NCI-H2171 (cell line): ENCODE data around the gene TAF12.
"Not testable (repeated sequence)": the region's sequence is repeated elsewhere in the genome, so short reads cannot be mapped to it uniquely, and the experiment has no call there.

Experiments used
- DNase-seq: peaks from one replicate; lab custom pipeline; 2025; lab: John Stamatoyannopoulos, UW

Gene TAF12, protein sequence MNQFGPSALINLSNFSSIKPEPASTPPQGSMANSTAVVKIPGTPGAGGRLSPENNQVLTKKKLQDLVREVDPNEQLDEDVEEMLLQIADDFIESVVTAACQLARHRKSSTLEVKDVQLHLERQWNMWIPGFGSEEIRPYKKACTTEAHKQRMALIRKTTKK

DNA sequence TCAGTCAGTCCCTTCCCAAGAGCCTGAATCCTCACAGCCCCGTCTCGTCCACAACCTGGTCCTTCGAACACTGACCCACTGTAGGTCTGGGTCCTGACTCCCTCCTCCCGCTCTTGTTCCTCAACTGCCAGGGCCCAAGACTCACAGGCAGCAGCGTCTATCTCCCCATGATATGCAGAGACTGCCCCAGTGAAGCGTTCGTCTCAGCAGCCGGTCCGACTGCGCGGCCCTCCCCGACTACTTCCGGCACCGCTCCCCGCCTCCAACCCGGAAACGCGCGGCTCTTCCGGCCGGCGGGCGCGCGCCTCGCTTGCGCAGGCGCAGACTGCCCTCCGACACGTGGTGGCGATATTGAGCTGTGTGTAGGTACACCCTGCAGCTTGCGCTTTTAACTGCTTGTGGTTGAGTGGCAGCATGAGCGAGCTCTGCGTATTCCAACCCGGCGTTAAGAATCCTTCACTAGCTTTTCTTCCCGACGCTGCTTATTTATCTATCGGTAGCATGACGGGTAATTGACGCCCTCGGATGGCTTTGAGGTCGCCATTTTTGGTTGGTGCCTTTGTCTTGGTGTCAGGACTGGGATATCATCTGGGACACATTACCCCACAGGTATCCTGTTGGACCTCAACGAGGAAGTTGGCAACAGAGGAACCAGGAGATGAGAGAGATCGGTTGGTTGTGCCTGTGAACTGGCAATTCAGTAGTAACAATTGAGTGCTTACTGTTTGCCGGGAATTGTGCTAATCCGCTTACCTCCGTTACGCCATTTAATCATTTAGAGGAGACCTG is at the start of gene TAF12:
Gene TAF12, minus strand, starts transcription at position 221 of the 789 bp plus-strand sequence. CDS start 20,986 bp downstream, outside the sequence.
- DNase-seq: peak; percentile 92

DNA sequence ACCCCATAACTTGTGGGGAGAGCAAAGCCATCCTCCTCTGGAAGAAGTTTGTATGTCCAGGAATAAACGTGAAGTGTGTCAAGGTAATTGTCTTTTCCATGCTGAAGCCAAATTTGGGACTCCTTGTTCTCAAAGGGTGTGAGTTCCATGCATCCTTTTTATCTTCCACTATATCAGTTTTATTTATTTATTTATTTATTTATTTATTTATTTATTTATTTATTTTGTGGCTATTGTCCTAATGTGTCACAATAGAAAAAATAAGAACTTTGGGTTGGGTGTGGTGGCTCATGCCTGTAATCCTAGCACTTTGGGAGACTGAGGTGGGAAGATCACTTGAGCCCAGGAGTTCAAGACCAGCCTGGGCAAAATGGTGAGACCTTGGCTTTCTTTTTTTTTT is 48.8 kb upstream of the TAF12 start:
- not testable (repeated sequence) for DNase-seq

DNA sequence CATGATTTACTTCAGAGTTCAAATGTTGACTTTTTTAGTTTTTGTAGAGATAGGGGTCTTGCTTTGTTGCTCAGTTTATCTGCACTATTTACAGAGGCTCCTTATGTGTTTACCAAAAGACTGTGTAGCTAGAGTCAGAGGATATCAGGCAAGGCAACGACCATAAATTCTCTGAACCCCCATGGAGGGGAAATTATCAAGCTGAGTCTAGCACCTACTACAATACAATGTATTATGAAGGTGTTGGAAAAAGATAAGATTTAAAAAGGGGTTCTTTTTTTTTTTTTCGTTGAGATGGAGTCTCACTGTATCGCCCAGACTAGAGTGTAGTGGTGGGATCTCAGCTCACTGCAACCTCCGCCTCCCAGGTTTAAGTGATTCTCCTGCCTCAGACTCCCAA is 42.1 kb upstream of the TAF12 start:
- DNase-seq: no peak

DNA sequence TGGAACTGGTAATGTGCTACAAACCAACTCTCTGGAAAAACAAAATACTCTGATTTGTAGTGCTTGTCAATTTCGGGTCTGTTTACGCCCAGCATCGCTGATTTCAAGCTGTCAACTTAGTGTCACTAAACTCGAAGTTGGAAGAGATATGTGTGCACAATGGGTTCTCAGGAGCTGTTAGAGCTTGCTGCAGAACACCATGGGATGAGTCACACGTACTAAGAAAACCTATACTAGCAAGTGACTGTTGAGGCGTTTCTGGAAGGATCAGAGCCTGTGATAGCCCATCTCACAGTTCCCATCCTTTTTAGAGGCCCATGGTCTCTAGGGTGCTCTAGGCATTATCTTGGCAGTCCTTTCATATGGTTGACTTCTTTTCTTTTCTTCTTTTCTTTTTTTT is 40.0 kb upstream of the TAF12 start:
- no peak for DNase-seq

DNA sequence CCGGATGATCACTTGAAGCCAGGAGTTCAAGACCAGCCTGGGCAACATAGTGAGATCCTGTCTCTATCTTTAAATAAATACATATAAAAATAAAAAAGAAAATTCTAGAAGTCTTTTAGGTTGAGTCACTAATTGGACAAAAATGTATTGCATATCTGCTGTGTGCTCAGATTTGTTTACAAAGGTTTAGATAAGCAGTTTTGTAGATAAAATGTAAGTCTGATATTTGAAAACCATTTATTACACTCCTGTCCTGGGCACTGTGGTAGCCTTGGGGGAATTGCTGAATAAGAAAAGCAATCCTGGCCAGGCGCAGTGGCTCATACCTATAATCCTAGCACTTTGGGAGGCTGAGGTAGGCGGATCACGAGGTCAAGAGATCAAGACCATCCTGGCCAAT is 37.3 kb upstream of the TAF12 start:
- no peak for DNase-seq

DNA sequence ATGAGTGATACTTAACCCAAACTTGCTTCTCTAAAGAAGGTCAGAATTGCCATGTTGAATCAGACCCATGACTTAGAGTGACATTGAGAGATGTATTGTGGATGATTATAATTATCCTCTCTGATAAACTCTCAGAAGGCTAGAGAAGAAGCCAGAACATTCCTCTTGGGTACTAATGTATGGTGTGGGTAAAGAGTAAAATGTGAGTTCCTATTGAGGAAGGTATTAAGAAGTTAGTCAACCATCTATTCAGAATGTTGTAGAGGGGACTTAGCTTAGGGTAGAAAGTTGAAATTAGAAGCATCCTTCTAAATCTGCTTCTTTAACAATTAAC is 33.0 kb upstream of the TAF12 start:
- no peak for DNase-seq

DNA sequence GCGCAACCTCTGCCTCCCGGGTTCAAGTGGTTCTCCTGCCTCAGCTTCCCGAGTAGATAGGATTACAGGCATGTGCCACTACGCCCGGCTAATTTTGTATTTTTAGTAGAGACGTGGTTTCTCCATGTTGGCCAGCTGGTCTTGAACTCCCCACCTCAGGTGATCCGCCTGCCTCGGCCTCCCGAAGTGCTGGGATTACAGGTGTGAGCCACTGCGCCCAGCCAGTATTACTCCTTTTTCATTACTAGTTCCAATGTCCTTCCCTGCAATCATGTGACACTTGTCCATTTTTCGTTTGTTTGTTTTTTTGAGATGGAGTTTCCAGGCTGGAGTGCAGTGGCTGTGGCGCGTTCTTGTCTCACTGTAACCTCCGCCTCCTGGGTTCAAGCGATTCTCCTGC is 30.1 kb upstream of the TAF12 start:
- DNase-seq: not testable (repeated sequence)

DNA sequence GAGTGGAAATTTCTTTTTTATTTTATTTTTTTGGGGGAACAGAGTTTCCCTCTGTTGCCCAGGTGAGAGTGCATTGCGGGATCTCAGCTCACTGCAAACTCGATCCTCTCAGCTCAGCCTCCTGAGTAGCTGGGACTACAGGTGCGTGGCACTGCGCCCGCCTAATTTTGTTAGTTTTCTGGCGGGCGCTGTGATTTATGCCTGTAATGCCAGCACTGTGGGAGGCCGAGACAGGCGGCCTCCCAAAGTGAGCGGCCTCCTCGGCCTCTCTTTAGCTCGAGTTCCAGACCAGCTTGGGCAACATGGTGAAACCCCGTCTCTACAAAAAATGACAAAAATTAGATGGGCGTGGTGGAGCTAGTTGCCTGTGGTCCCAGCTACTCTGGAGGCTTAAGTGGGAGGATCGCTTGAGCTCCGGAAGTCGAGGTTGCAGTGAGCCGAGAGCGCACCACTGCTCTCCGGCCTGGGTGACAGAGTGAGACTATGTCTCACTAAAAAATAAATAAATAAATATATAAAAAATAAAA is 28.4 kb upstream of the TAF12 start:
- no peak for DNase-seq

DNA sequence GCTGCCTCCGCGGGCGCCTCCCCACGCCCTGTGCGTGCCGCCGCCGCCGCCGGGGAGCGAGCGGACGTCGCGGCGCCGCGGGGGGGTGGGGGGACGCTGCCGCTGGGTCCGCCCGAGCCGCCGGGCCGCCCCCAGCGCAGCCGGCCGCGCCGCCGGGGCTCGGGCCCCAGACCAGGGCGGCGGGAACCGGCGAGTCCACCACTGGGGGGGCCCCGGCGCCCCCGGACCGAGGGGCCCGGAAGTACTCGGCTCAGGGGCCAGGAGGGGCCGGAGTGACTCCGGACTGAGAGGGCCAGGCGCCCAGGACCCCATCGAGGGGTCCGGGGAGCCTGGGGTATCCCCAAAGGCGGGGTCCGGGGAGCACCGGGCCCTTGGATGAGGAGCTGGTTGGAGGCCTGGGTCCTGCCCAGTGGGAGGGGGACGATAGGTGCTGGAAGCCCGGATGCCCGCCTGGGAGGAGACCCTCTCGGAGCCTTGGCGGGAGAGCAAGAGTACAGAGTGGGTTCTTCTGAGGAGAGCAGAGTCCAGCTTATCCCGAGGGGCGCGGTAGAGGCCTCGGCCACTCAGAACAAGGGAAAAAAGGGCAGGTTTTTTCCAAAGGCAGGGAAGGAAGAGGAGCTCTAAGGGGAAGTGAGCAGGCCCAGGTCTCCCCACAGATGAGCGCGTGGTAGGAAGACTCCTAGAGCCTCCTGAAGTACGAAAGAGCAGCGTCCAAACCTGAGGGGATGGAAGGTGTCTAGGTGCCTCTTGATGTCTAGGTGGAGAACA is 26.3 kb upstream of the TAF12 start:
- peak; percentile 29 for DNase-seq

DNA sequence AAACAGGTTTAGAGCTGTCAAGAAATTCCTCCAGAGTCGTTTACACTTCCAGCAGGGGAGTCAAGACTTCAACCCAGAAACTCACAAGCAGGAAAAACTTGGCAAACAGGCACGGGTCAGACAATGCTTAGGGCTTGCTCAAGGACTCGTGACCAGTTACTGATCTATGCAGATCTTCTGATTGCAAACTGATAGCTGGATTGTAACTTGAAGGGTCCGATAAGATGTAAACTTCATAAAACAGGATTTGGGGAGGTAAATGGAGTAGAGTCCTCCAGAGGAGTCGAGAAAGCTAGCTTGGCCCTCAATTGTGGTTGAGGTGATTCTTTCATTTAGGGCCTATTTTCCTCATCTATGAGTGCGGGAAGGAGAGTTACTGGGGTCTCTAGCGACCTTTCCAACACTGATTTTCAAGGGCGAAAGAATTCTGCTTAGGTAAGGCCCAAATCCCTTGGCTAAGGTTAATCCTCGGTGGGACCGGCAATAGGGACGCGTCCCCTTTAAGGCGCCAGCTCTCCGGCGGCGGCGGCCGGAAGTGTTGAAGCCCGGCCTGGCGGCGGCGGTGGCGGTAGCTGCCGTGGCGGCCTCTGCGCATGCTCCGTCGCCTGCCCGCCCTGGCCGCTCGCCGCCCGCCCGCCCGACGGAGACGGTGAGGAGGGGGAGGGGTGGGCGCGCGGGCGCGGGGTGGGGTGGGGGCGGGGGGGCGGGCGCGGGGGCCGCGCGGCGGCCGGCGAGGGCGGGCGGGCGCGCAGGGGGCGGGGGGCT is 25.5 kb upstream of the TAF12 start, which contains the start of gene GMEB1:
Gene GMEB1, plus strand, starts transcription at position 594 of the 765 bp plus-strand sequence. CDS start 14,829 bp downstream, outside the sequence.
- peak; percentile 93 for DNase-seq

DNA sequence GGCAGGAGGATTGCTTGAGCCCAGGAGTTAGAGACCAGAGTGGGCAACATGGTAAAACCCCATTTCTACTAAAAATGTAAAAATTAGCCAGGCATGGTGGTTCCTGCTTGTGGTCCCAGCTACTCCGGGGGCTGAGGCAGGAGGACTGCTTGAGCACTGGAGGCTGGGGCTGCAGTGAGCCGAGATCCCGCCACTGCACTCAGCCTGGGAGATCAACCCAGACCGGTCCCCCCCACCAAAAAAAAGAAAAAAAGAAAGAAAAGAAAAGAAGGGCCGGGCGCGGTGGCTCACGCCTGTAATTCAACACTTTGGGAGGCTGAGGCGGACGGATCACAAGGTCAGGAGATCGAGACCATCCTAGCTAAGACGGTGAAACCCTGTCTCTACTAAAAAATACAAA is 23.9 kb upstream of the TAF12 start:
- DNase-seq: no peak

DNA sequence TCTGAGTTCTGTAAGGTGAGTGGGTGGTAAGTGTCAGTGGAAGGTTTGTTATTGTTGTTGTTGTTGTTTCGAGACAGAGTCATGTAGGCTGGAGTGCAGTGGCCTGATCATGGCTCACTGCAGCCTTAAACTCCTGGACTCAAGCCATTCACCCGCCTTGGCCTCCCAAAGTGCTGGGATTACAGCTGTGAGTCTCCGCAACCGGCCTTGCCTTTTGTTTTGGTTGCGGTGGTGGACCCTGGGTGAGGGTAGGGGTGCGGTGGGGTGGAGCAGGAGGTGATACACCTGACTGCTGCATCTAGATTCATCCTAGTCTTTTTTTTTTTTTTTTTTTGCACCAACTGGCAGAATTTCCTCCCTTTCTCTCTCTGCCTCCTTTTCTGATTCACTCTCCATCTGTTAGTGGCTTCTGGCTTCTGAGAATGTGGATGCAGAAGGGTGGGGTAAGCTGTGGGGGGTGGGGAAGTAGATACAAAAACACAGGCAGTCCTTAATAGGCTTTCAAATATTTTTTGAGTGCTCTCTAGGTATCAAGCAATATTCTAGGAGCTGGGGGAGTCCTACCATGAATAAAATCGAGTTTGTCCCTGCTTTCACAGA is 21.1 kb upstream of the TAF12 start:
- DNase-seq: peak; percentile 80

DNA sequence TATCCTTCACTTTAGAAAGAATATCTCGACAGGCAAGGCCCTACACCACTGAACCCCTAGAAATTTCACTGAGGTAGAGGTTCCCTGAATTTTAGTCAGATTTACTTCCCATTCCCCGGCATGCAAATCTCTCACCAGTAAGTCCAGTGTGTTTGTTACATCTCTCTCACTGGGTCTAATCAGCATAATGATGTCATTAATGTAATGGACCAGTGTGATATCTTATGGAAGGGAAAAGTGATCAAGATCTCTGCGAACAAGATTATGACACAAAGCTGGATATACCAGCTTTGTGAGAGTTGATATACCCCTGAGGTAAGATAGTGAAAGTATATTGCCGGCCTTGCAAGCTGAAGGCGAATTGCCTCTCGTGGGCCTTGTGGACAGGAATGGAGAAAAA is 13.5 kb upstream of the TAF12 start:
- DNase-seq: no peak

DNA sequence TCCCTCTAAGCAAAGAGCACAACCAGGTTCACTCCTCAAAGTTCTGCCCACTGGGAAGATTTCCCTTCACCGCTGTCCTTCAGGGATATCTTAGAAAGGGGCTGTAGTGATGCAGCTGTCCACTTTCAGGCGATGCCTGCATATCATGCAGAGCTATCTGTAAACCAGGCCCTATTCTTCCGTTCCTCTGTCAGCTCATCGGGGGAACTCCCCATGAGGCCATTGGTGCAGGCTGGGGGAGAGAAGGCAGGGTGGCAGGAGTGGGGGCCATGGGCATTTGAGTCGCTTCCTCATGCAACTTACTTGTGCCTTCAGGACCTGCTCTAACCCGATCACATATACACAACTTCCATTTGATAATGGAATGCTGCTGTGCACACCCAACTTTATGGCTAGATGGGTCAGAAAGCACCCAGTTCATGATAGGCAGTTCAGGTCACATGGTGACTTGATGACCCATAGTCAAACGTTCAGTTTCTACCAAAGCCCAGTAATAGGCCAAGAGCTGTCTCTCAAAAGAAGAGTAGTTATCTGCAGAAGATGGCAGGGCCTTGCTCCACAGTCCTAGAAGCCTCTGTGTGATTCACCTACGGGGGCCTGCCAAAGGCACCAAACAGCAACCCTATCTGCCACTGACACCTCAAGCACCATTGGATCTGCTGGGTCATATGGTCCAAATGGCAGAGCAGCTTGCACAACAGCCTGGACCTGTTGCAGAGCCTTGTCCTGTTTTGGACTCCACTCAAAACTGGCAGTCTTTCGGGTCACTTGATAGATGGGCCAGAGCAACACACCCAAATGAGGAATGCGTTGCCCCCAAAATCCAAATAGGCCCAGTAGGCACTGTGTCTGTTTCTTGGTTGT is 12.8 kb upstream of the TAF12 start:
- not testable (repeated sequence) for DNase-seq

DNA sequence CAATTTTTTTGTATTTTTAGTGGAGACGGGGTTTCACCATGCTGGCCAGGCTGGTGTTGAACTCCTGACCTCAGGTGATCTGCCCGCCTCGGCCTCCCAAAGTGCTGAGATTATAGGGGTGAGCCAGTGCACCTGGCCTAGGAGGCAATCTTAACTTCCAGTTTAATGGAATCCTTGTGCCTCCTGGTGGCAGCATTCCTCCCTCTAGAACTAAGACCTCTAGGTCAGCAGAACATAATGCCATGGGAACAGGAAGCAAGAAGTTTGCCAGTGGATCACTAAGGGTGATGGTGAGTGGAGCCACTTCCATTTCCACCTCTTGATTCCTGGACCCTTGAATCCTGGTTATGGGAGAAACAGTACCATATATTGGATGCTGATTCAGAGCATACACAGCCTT is 11.0 kb upstream of the TAF12 start:
- not testable (repeated sequence) for DNase-seq

DNA sequence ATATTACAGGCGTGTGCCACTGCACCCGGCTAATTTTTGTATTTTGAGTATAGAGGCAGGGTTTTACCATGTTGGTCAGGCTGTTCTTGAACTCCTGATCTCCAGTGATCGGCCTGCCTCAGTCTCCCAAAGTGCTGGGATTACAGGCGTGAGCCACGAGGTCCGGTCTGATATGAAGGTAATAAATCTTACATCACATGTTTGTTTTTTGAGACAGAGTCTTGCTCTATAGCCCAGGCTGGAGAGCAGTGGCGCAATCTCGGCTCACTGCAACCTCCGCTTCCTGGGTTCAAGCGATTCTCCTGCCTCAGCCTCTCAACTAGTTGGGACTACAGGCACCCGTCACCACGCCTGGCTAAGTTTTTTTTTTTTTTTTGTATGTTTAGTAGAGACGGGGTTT is 10.2 kb upstream of the TAF12 start:
- not testable (repeated sequence) for DNase-seq

DNA sequence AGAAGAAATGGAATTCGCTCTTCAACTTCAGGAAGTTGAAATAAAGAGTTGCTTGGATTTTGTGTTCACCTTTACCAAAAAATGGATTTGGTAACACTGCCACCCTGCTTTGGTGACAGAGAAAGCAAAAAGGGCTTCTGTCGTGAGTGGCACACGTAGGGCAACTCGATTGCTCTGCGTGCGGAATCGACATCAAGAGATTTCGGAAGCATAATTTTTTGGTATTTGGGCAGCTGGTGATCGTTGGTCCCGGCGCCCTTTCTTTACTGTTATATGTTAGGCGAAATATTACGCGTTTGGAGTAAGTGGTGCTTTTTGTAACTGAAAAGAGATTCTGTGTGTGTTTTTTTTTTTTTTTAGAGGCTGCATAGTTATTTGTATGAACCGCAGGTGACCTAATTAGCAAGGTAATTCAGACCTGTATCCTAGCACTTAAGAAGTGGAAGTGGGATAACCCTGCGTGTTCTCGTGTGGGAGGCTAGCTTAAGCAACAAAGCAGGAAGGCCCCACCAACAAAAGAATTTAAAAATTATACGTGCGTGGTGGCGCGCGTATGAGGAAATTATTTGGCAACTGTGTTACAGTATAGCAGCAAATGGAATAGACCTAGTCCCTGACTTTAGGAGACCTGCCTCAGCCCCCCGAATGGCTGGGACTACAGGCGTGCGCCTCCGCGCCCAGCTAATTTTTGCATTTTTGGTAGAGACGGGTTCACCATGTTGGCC is 5.8 kb upstream of the TAF12 start, which contains the start of gene RNU11:
Gene RNU11, plus strand, starts transcription at position 127 of the 725 bp plus-strand sequence.
- DNase-seq: peak; percentile 95

DNA sequence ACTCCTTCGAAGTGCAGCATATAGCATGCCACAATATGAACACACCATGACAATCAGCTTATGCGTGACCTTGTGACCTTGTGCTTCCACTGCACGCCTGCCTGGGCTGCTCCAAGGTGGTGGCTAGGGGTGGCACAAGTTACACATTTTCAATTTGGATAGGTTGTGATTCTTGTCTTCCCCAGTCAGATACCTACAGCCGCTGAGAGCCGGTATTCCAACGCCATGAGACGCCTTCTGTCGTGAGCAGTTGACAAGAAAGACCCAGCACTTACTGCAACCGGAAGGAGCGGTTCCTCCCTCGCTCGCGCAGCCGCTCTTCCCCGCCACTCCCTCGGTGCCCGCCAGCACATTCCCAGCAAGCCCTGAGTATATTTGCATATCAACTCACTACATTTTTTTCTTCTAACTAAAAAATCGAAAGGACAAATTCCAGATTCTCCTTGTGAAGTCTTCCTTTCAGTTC is 5.2 kb upstream of the TAF12 start:
- DNase-seq: peak; percentile 84

DNA sequence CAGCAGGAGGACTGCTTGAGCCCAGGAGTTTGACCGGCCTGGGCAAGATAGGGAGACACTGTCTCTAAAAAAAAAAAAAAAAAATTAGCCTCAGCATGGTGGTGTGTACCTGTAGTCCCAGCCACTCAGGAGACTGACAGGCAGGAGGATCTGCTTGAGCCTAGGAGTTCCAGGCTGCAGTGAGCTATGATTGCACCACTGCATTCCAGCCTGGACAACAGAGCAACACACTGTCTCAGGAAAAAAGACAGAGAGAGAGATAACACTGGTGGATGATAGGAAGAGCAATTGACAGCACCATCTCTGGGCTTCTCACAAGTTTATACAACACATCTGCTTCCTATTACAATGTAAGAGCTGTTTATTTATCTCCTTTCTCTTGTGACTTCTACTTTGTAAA is 3.2 kb upstream of the TAF12 start:
- no peak for DNase-seq

DNA sequence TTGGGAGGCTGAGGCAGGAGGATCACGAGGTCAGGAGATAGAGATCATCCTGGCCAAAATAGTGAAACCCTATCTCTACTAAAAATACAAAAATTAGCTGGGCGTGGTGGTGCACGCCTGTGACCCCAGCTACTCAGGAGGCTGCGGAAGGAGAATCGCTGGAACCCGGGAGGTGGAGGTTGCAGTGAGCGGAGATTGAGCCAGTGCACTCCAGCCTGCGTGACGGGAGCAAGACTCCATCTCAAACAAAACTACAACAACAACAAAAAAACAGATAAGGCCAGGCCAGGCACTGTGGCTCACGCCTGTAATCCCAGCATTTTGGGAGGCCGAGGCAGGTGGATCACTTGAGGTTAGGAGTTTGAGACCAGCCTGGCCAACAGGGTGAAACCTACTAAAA is 2.5 kb upstream of the TAF12 start:
- DNase-seq: not testable (repeated sequence)
